Uterus (tissue), 4 donors: Measurements from ENCODE around the gene UBASH3B. TPM values are rescaled to one million over a fixed set of nuclear protein-coding genes. Genes with fewer than 3 reads are reported as not detected.

Source experiments
- DNase-seq, 2 donors: peaks; one replicate each; pipeline ENCODE4 v3.0.0-alpha.2; 2019 to 2020
- H3K27ac ChIP-seq, 2 donors: fragments of 200-600 bp; sonication (generic); 1 replicate in 1 of 2; 2 replicates in 1 of 2; pipeline ENCODE4 v1.5.1; 2016 to 2018
- H3K27me3 ChIP-seq, 2 donors: fragments of 200-600 bp; sonication (generic); one replicate each; pipeline ENCODE4 v1.5.1; 2018 to 2019; ENCODE audit warnings: control low read depth in 1 of 2
- H3K36me3 ChIP-seq, 2 donors: fragments of 200-600 bp; sonication (generic); one replicate each; pipeline ENCODE4 v1.5.1; 2019; ENCODE audit warnings: control low read depth in 1 of 2
- H3K4me1 ChIP-seq, 2 donors: fragments of 200-600 bp; sonication (generic); one replicate each; pipeline ENCODE4 v1.5.1; 2018 to 2019; ENCODE audit warnings: control low read depth in 1 of 2
- H3K4me3 ChIP-seq, 2 donors: fragments of 200-600 bp; sonication (generic); 1 replicate in 1 of 2; 2 replicates in 1 of 2; pipeline ENCODE4 v1.5.1; 2018 to 2019; ENCODE audit warnings: mild to moderate bottlenecking in 1 of 2
- H3K9me3 ChIP-seq, 2 donors: fragments of 200-600 bp; sonication (generic); one replicate each; pipeline ENCODE4 v1.5.1; 2019; ENCODE audit warnings: control low read depth in 1 of 2
- CTCF ChIP-seq, 4 experiments: fragments of 200-600 bp in 2 of 4; fragments of 450-650 bp in 2 of 4; sonication (generic) in 2 of 4; IDR thresholded peaks; one replicate each; pipeline ENCODE4 v1.5.1; 2016 to 2019; ENCODE audit warnings: antibody characterized with exemption in 4 of 4, mild to moderate bottlenecking in 2 of 4, moderate library complexity in 1 of 4
- POLR2A ChIP-seq, 2 donors: fragments of 450-650 bp; IDR thresholded peaks; one replicate each; pipeline ENCODE4 v1.6.1; 2016; ENCODE audit warnings: antibody characterized with exemption in 2 of 2, mild to moderate bottlenecking in 1 of 2, moderate library complexity in 1 of 2
- intact Hi-C: fragments of 100-400 bp; cut with DNase I; formaldehyde crosslinking; loops from one replicate; pipeline ENCODE4 v1.15.1; 2023; ENCODE audit warnings: low total_unique reads
- total RNA-seq, 4 donors: library from RNA; depleted of rRNA in 3 of 4; stranded (reverse); fragments of >200 nt in 3 of 4; gene quantifications; one replicate each; pipeline versions ENCODE4 v1.1.0 to v1.2.4, GENCODE V29; 2014 to 2023
- donor health status: DM: yes; HTN: yes; CAD: no.

The UBASH3B gene
- total RNA-seq, 4 donors from 2014 or later: under 0.01 to 5.8 (median 2.0) TPM

- DNase-seq: no peak
- Histone ChIP-seq H3K4me3 (no peak overlapping the region), H3K27ac (no peak overlapping the region), H3K9me3 (no peaks in the 10 kb centered on the region), H3K36me3 (no peaks in the 10 kb centered on the region), H3K4me1 (no peaks in the 10 kb centered on the region), H3K27me3 (no peaks in the 10 kb centered on the region)
- no peak for TF ChIP-seq POLR2A (IDR thresholded peaks at IDR 0.05)
- intact Hi-C loops: no loop called here
Measured at GRCh38 chr11:122804161-122804560, 148.6 kb downstream of the UBASH3B start.

GRCh38 chr11:122804796-122805195 is 149.3 kb downstream of the UBASH3B start:
- Histone ChIP-seq H3K27me3 (no peaks in the 10 kb centered on the region), H3K9me3 (no peaks in the 10 kb centered on the region), H3K4me3 (no peak overlapping the region), H3K36me3 (no peaks in the 10 kb centered on the region), H3K27ac (no peak overlapping the region), H3K4me1 (no peaks in the 10 kb centered on the region)
- no peak for DNase-seq
- intact Hi-C loops: no loop called here
- TF ChIP-seq POLR2A (IDR thresholded peaks at IDR 0.05): no peak
- TF ChIP-seq CTCF (IDR thresholded peaks at IDR 0.05): no peak

- no peak for DNase-seq
- Histone ChIP-seq H3K27ac (peak overlapping the region; percentile 61 to 80), H3K36me3 (no peaks in the 10 kb centered on the region), H3K9me3 (no peaks in the 10 kb centered on the region), H3K4me3 (no peak overlapping the region), H3K27me3 (no peaks in the 10 kb centered on the region), H3K4me1 (no peaks in the 10 kb centered on the region)
- intact Hi-C loops: no loop called here
- TF ChIP-seq CTCF (IDR thresholded peaks at IDR 0.05) (no peak), POLR2A (IDR thresholded peaks at IDR 0.05) (no peak)
Measured at GRCh38 chr11:122807731-122808477, 152.4 kb downstream of the UBASH3B start.

- no peak for TF ChIP-seq CTCF (IDR thresholded peaks at IDR 0.05)
- Histone ChIP-seq H3K4me1 (no peaks in the 10 kb centered on the region), H3K27me3 (no peaks in the 10 kb centered on the region), H3K9me3 (no peaks in the 10 kb centered on the region), H3K27ac (peak overlapping the region; percentile 61 to 80), H3K36me3 (no peaks in the 10 kb centered on the region), H3K4me3 (no peak overlapping the region)
- peak in 1 of 2 donors; percentile 39 for DNase-seq
- intact Hi-C loops: no loop called here
Measured at GRCh38 chr11:122808478-122808869, 153.0 kb downstream of the UBASH3B start.

- no peaks in the 10 kb centered on the region for H3K36me3 ChIP-seq
- no peaks in the 10 kb centered on the region for H3K9me3 ChIP-seq
- no peak overlapping the region for H3K4me3 ChIP-seq
- intact Hi-C loops: no loop called here
- no peak for TF ChIP-seq CTCF (IDR thresholded peaks at IDR 0.05)
- no peak for TF ChIP-seq POLR2A (IDR thresholded peaks at IDR 0.05)
- H3K4me1 ChIP-seq: no peaks in the 10 kb centered on the region
- no peaks in the 10 kb centered on the region for H3K27me3 ChIP-seq
- H3K27ac ChIP-seq: peak overlapping the region; percentile 61 to 80
- no peak for DNase-seq
Measured at GRCh38 chr11:122809866-122810265, 154.3 kb downstream of the UBASH3B start.
